ENCODE results near the gene TSPAN9. TPM values are rescaled to one million over a fixed set of nuclear protein-coding genes. Genes with fewer than 3 reads are reported as not detected.

Gene TSPAN9
- total RNA-seq, 3 donors from 2014 or later (not counting 1 experiment from before 2014, with no cell fraction given), result 0.86 to 1.6 (median 1.1) TPM

- no peak for TF ChIP-seq CTCF (IDR thresholded peaks at IDR 0.05)
- Mint-ChIP-seq H3K9me3 (no peaks in the 10 kb centered on the region), H3K4me3 (no peak overlapping the region), H3K27ac (no peak overlapping the region), H3K36me3 (no peaks in the 10 kb centered on the region), H3K27me3 (ENCODE audit: low read depth in 2 of 2) (peaks cover 3 to 9% of the 10 kb centered on the region in 2 donors), H3K4me1 (no peaks in the 10 kb centered on the region)
- Histone ChIP-seq H3K27ac (ENCODE audit: low read length) (no peak overlapping the region), H3K27me3 (ENCODE audit: control insufficient read depth, insufficient read depth, low read length) (no peaks in the 10 kb centered on the region), H3K9me3 (ENCODE audit: control insufficient read depth, insufficient read depth, low read length) (no peaks in the 10 kb centered on the region), H3K4me1 (ENCODE audit: control insufficient read depth, insufficient read depth, low read length) (no peaks in the 10 kb centered on the region), H3K4me3 (ENCODE audit: low read length) (no peak overlapping the region), H3K36me3 (ENCODE audit: control insufficient read depth, insufficient read depth, low read length) (no peaks in the 10 kb centered on the region)
- ATAC-seq (no peak), DNase-seq (no peak)
- intact Hi-C loops (cut with micrococcal nuclease), result no loop called here
- WGBS (ENCODE audit: insufficient coverage), result 81% methylated on average over 9 of the region's 9 CpGs
Measured at GRCh38 chr12:3309805-3310204, 232.6 kb downstream of the TSPAN9 start.

DNA sequence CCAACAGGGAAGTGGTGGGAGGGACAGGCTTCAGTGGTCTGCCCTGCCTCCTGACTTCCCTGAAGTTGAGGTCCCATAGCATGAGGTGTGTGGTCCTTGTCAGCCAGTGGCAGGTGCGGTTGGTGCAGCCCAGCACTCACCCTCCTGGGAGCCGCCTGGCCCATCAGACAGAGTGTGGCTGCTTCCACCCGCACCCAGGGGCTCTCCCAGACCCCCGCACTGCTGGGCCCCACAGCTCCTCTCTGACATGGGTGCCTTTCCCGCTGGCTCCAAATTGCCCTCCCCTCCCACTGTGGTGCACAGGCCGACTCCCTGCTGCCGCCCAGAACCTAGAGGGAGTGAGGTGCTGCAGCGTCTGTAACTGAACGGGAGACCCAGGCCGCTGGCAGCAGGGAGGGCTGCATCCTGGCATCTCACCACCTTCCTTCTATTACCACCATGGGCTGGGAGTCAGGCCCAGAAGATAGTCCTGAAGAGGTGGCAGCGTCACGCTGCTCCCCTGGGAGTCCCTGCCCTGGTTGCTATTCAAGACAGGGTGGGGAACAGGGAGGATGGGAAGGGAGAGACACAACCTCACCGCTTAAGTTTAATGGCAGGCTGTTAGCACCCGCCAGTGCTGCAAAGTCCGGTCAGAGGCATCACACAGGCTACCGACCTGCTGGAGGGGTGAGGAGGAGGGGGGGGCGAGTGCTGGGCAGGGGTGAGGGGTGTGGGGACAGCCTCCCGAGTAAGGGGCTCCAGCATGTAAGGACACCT lies 233.3 kb downstream of the TSPAN9 start:
- no peaks in the 10 kb centered on the region for H3K4me1 Mint-ChIP-seq
- Histone ChIP-seq H3K36me3 (ENCODE audit: control insufficient read depth, insufficient read depth, low read length) (no peaks in the 10 kb centered on the region), H3K4me1 (ENCODE audit: control insufficient read depth, insufficient read depth, low read length) (no peaks in the 10 kb centered on the region), H3K9me3 (ENCODE audit: control insufficient read depth, insufficient read depth, low read length) (no peaks in the 10 kb centered on the region), H3K27ac (ENCODE audit: low read length) (no peak overlapping the region), H3K27me3 (ENCODE audit: control insufficient read depth, insufficient read depth, low read length) (no peaks in the 10 kb centered on the region), H3K4me3 (ENCODE audit: low read length) (no peak overlapping the region)
- no peak overlapping the region for H3K4me3 Mint-ChIP-seq
- peaks cover 7 to 14% of the 10 kb centered on the region in 2 donors for H3K27me3 Mint-ChIP-seq (ENCODE audit: low read depth in 2 of 2)
- DNase-seq, result no peak
- H3K36me3 Mint-ChIP-seq, result no peaks in the 10 kb centered on the region
- intact Hi-C loops (cut with micrococcal nuclease), result no loop called here
- no peak for ATAC-seq
- TF ChIP-seq CTCF (IDR thresholded peaks at IDR 0.05), result no peak
- H3K9me3 Mint-ChIP-seq, result no peaks in the 10 kb centered on the region
- WGBS (ENCODE audit: insufficient coverage), result 87% methylated on average over 18 of the region's 18 CpGs
- H3K27ac Mint-ChIP-seq, result no peak overlapping the region

DNA sequence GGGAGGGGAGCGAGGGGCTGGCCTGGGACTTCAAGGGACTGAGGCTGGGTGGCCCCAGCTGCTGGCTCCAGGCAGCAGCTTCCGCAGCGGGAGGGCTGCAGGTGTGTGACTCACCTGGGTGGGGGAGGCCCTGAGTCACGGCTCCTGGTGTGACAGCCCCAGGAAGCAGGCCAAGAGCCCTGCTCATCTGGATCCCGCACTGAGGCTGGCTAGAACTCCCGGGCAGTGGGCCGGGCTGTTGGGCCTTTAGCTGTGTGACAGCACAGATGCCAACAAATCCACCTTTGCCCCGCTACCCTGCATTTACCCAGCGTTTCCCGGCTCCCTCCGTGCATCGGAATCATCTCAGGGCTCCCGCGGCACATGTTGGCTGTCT lies 233.8 kb downstream of the TSPAN9 start:
- no peak overlapping the region for H3K27ac ChIP-seq (ENCODE audit: low read length)
- no peak overlapping the region for H3K4me3 ChIP-seq (ENCODE audit: low read length)
- peaks cover 10 to 14% of the 10 kb centered on the region in 2 donors for H3K27me3 Mint-ChIP-seq (ENCODE audit: low read depth in 2 of 2)
- no peaks in the 10 kb centered on the region for H3K4me1 ChIP-seq (ENCODE audit: control insufficient read depth, insufficient read depth, low read length)
- DNase-seq (no peak), ATAC-seq (no peak)
- H3K36me3 Mint-ChIP-seq, result no peaks in the 10 kb centered on the region
- H3K27me3 ChIP-seq (ENCODE audit: control insufficient read depth, insufficient read depth, low read length), result no peaks in the 10 kb centered on the region
- intact Hi-C loops (cut with micrococcal nuclease), result no loop called here
- H3K9me3 Mint-ChIP-seq, result no peaks in the 10 kb centered on the region
- no peak overlapping the region for H3K27ac Mint-ChIP-seq
- TF ChIP-seq CTCF (IDR thresholded peaks at IDR 0.05), result no peak
- H3K4me3 Mint-ChIP-seq, result no peak overlapping the region
- no peaks in the 10 kb centered on the region for H3K36me3 ChIP-seq (ENCODE audit: control insufficient read depth, insufficient read depth, low read length)
- no peaks in the 10 kb centered on the region for H3K4me1 Mint-ChIP-seq
- 90% methylated on average over 14 of the region's 14 CpGs for WGBS (ENCODE audit: insufficient coverage)
- no peaks in the 10 kb centered on the region for H3K9me3 ChIP-seq (ENCODE audit: control insufficient read depth, insufficient read depth, low read length)

All from natural killer cell (primary cell).